Inferior parietal cortex (tissue), 1 donor: ENCODE measurements around the gene TMEM218.
"Not testable (repeated sequence)": the region's sequence is repeated elsewhere in the genome, so short reads cannot be mapped to it uniquely, and the experiment has no call there.

ENCODE experiments used
- DNase-seq: peaks from one replicate; pipeline ENCODE4 v3.0.0-alpha.2; 2016; ENCODE audit errors: extremely low spot score

TMEM218 gene

DNA sequence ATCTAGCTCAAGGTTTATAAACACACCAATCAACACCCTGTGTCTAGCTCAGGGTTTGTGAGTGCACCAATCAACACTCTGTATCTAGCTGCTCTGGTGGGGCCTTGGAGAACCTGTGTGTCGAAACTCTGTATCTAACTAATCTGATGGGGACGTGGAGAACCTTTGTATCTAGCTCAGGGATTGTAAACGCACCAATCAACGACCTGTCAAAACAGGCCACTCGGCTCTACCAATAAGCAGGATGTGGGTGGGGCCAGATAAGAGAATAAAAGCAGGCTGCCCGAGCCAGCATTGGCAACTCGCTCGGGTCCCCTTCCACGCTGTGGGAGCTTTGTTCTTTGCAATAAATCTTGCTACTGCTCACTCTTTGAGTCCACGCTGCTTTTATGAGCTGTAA lies 21.3 kb downstream of the TMEM218 start:
- DNase-seq, result not testable (repeated sequence)

- not testable (repeated sequence) for DNase-seq
These were observed 21.9 kb downstream of the TMEM218 start for GRCh38 chr11:125089481-125089880.

DNA sequence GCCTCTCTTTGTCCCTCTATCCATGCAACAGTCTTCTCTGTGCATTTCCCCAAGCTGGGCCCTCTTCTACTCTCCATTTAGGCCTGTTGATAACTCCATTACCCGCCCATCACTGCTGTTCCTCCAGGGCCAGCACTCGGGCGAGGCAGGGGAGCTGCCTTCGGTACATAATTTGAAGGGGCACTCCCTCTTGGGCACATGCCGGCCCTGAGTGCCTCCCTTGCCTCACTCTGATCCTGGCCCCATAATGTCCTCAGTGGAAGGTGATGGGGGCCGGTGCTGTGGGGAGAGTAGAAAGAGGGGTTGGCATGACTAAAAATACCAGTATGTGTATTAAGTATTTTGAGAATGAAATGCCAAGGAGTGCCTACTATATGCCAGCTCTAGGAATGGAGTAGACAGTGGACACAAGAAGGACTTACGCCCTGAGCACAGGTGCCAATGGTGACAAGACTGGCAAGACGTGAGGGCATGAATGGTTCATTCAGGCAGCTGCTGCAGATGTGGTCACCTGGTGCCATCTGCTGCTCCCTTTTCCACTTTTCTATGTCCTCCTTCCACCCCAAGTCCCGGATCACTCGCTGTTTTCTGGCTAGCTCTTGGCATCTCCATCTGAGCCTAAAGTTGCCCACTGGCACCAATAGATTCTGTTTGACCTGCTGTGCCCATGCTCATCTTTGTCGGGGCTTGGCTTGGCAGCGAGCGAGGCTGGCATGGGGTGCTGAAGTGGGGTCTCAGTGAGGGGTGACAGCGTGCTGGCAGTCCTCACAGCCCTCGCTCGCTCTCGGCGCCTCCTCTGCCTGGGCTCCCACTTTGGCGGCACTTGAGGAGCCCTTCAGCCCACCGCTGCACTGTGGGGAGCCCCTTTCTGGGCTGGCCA lies 22.6 kb downstream of the TMEM218 start:
- no peak for DNase-seq

DNA sequence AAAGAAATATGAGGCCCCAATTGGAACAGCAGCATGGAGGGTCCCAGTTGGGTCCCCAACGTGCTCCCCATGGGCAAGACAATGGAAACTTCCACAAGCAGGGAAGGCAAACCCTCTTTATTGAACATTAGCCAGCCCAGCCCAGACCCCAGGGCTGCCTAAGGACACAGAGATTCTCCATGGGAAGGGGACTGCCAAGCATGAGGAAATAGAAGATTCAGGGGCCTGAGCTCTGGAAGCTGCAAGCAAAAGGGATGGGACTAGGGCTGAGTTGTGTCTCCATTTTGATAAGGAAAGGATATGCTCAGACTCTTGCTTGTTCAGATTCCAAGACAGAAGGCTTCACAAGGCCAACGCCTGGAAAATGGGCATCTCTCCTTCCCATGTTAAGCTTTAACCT lies 23.3 kb downstream of the TMEM218 start:
- no peak for DNase-seq

DNA sequence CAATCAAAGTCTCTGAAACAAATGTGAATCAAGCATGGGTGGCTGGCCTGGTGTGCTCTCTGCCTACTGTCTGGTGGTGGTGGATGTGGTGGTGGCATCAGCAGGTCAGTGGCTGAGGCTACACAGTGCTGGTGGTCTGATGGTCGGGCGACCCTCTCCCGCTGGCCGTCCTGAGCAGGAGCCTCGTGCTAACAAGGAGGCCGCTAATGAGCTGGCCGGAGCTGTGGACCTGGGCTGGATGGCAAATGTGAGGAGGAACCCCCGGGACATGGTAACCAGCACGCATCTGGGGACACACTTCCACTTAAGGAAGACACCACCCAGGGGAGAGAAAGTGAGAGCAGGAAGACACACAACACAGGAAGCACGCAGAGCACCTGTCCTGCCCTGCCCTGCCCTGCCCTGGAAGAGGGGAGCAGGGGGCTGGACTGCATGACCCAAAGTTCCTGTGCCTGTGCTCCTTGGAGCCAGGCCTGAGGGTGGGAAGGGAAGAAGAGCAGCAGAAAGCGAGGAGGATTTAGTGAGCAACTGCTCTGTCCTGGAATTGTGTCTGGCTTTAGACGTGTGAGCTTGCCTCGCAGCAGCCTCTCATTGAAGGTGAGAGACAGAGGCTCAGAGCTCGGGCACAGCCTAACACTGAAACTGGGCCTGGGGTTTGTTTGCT lies 24.7 kb downstream of the TMEM218 start:
- DNase-seq, result no peak

DNA sequence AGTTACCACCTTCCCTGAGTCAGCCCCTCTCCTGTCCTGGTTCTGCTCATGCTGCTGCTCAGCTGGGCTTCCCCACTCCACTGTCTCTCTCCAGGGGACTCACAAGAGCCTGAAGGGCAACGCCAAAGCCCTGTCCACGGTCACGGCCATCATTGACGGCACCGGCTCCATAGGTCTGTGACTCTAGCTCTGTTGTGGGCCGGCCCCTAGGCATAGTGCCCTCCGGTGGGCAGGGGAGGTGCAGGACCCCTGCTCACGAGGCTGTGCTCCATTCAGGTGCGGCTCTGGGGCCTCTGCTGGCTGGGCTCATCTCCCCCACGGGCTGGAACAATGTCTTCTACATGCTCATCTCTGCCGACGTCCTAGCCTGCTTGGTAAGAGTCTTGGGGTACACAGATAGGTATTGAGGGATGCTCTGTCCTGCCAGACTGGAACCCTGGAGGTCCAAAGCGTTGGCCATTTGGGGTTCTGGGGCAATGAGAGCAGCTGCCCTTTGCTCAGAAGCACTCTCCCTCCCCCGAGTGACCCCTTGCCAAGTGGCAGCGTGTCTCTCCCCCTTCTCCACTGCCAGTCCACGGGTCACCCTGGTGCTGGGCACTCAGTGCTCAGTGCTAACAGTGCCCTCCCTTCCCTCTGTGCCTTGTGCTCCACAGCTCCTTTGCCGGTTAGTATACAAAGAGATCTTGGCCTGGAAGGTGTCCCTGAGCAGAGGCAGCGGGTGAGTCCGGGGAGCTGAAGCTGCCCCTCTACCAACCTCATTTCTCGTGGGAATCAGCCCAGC lies 25.9 kb downstream of the TMEM218 start:
- DNase-seq, result no peak

- DNase-seq, result no peak
These were observed 26.6 kb downstream of the TMEM218 start for GRCh38 chr11:125084761-125085231.

DNA sequence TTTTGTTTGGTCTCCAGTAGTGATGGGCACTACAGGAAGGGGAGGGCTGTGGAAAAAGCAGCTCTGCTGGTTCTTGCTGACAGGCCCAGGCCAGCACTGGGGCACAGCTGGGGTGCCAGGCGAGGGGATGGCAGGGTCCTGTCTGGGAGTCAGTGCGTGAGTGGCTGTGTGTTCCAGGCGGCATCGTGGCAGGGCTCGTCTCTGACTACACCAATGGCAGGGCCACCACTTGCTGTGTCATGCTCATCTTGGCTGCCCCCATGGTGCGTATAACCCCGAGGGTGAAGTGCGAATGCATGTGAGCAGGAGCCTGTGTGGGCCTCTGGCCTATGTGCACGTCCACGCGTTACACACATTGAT lies 27.4 kb downstream of the TMEM218 start:
- no peak for DNase-seq

DNA sequence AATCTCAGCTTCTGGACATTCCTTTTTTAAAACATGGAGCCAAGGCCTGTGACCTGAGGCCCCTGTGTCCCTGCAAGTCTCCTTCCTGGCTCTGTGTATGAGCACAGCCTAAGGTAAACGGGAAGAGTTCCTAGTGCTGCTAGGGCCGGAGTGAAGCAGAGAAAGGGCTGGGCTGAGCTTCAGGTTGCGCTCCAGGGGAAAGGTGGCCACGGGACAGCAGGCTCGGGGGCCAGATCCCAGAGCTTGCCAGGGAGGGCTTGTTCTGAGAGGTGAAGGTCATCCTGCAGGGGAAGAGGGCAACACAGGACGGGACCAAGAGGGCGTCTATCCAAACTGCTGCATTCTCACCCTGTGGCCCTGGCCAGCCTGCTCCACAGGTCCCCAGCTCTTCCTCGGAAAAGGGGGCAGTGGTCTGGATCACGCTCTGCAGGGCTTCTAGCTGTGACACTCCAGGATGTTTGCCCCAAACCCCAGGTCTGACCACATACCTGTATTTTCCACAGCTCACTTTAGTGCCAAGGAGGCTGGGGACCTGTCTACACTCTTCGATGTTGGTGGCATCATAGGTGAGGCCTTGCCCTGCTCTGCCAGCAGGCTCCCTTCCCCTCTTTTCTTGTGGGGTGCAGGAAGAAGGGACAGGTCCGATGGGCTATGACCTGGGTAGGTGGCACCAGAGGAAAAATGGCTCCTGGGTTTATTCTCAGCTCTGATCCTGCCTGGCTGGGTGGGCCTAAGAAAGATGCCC lies 27.9 kb downstream of the TMEM218 start:
- DNase-seq, result no peak

GRCh38 chr11:125082611-125083311 lies 28.7 kb downstream of the TMEM218 start:
- DNase-seq, result no peak

DNA sequence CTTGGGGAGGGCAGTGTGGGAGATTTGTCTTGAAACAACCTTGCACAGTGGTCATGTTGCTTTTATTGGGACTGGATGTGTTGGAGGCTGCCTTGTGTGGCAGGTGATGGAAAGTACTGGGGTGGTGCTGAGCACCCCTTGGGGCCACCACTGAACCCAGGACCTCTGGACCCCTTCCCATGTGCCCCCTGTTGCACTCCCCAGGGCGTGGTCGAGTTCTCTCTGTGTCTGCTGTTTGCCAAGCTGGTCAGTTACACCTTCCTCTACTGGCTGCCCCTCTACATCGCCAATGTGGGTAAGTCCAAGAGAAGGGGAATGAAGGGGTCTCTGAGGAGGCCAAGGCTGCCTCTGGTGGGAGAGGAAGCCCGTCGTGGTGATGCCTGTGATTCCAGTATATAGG lies 29.4 kb downstream of the TMEM218 start:
- no peak for DNase-seq

- DNase-seq, result no peak
These were observed 30.2 kb downstream of the TMEM218 start for GRCh38 chr11:125081098-125081798.

DNA sequence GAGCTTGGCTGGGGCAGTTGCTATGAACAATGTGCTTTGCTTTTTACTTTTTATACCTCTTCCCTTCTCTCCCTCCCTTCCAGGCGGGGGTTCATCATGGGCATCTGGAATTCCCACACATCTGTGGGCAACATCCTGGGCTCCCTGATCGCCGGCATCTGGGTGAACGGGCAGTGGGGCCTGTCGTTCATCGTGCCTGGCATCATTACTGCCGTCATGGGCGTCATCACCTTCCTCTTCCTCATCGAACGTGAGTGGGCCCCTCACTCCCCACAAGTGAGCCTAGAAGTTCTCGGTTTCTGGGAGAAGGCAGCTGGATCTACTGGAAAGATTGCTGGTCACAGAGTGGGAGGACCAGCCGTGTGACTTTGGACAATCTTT lies 30.9 kb downstream of the TMEM218 start:
- DNase-seq, result no peak

DNA sequence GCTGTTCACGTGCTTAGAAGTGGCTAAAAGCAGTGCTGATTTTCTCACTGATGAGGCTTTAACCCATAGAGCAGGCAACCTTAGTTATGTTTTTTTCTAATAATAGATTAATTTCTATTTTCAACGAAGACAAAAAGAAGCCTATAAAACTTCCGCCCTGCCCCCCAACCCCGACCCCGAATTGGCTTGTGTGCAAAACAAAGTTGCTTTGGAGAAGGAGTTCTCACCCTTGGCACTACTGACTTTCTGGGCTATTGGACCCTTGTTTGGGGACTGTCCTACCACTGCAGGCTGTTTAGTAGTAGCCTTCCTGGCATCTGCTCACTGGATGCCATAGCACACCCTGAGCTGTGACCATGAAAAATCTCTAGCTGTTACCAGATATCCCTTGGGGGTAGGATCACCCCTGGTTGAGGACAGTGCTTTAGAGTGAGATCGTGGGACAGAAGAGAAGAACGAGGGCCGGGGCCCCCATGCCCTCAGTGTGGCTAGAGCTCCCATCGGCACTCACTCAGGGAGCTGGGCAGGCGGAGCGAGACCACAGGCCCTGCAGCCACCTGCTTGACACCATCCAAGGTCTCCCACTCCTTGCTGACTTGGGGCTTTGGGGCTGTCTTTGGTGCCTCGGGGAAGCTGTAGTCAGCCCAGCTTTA lies 31.4 kb downstream of the TMEM218 start:
- DNase-seq, result no peak

- DNase-seq, result no peak
These were observed 32.1 kb downstream of the TMEM218 start for GRCh38 chr11:125079151-125079877.

- no peak for DNase-seq
These were observed 32.8 kb downstream of the TMEM218 start for GRCh38 chr11:125078516-125079140.

DNA sequence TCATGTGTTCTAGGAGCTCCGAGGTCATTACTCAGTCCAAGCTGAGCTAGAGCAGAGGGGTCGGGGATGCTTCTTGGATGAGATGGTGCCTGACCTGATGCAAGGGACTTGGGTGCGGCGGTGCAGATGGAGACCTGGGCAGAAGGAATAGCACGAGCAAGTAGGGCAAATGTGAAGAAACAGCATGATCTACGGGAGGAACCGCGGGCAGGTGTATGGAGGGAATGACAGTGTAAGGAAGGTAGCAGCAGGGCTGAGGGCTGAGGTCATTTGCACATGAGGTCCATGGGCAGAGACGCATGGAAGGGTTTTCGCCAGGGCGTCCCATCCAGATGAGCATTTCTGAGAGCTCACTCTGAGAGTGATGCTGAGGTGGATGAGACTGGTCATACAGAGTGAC lies 33.4 kb downstream of the TMEM218 start:
- DNase-seq, result no peak

DNA sequence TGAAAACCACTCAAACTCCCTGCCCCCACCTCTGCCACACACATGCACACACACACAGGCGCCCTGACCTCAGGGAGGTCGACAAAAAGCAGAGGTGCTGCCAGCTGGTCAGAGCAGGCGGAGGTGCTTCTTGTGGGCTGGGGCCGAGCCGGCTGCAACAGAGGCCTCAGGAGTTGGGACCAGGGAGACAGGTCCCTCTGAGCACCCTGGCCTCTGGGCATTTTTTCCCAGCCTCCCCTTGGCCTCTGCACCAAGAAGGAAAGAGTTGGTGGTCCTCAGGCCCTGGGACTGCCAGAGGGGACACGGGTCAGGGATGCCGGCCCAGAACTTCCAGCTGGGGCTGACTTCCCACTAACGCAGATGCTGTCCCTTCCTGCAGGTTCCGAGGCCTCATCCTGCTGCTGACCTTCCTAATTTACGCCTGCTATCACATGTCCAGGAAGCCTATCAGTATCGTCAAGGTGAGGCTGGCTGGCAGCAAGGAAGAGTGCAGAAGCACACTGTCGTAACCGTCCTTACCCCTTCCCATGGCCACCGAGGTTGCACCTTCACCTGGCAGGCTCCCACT lies 35.0 kb downstream of the TMEM218 start:
- DNase-seq, result no peak
